Medulla oblongata (tissue), 1 donor: ENCODE data around the gene PTPRG.

Experiments used
- DNase-seq: peaks from one replicate; pipeline ENCODE4 v3.0.0-alpha.2; 2015; ENCODE audit errors: extremely low spot score

Gene PTPRG

GRCh38 chr3:61926923-61927322 lies 365.6 kb downstream of the PTPRG start:
- no peak for DNase-seq

DNA sequence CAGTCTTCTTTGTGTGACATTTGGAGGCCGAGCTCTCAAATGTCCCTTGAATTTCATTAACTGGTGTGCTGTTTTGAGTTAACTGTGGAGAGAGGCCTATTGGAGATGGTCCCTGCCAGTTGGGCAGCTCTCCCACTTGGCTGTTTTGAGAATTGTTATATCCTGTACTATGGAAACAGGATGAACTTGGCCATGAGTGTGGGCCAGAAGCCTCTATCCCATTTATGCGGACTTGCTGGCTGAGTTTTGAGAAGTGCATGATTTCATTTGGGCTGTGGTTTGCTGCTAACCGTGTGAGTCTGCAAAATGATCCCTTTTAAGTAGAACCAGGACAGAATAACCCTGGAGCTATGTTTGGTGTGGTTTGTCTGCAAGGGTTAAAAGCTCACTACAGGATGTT lies 366.0 kb downstream of the PTPRG start:
- DNase-seq: peak; percentile 74

DNA sequence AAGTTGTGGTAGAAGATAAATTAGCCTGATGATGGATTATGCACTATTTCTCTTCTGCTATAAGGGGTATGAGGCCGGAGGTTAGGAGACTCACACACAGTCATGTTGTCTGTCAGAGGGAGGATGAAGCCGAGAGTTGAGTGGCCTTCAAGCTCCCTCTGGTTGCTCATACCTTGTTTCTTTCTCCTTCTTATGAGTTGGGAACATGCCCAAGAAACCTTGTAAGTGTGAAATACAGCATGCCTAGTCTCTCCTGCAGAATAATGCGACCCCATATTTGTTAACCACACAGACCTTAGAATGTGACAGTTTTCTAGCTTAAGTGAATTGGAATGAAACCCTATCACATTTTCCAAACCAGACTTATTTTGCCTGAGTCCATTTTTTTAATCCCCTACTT lies 366.7 kb downstream of the PTPRG start:
- peak; percentile 28 for DNase-seq

DNA sequence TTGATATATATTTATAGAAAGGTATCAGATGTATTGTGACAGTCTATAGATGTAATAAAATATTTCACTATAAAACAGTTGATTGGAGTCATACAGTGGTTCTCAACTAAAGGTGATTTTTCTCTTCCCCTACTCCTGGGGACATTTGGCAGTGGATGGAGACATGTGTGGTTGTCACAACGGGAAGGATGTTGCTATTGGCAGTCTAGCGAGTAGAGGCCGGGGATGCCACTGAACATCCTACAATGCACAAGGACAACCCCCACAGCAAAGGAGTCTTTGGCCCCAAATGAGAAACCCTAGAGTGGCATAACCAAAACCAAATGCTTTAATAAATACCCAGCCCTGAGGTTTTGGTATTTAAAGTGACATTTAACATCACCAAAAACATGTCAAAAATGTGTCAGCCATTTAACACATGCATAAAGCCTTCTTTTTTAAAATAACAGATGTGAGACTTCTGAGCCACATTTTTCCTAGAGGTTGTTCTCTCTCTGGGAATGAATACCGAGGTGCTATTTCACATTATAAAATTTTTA lies 367.5 kb downstream of the PTPRG start:
- DNase-seq: no peak

DNA sequence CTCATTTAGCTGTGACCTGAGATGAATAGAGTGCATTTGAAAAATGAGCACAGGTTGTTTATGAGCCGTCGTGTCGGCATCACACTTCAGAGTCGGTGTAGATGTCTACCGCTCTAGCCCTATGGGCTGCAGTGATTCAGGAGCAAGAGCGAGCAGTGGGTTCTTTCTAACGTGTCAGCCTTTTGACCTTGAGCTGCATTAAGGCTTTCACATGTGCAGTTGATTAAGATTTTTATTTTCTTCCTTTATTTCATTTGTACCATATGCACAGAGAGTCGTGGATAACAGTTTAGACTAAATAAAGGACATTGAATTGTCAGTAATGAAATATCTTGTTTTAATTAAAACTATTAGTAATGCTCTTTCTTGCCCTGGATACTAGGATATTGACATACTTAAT lies 368.2 kb downstream of the PTPRG start:
- DNase-seq: no peak

- no peak for DNase-seq
Measured at GRCh38 chr3:61932499-61932898, 371.1 kb downstream of the PTPRG start.

- DNase-seq: no peak
Measured at GRCh38 chr3:61933798-61934504, 372.6 kb downstream of the PTPRG start.

- DNase-seq: no peak
Measured at GRCh38 chr3:61934505-61934871, 373.1 kb downstream of the PTPRG start.

GRCh38 chr3:61935814-61936213 lies 374.4 kb downstream of the PTPRG start:
- DNase-seq: no peak

DNA sequence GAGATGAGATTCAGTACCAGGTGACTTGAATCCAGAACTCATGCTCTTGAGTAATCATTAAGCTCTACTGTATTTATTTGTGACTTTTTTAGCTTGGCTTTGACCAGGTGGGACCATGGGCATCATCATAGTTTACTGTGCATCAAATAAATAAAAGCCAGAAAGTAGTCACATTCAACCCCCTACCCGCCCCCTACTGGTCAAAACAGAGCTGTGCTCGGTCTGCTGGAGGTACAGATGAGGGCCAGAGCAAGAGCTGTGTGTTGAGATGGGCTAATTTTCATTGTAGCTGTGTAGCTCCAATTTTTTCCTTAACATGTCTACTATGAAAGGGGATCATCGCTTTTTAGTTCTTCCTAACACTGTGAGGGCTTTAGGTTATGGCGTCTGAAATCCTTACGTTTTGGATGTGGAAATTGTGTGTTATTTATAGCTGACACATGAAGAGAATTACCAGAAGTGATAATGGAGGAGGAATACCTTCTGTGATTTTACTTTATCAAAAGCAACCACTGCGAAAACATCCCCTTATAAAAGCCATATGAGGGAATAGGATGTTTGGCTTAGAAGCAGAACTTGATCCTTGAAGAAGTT lies 375.1 kb downstream of the PTPRG start:
- no peak for DNase-seq

- no peak for DNase-seq
Measured at GRCh38 chr3:61937477-61937876, 376.1 kb downstream of the PTPRG start.

GRCh38 chr3:61938878-61939549 lies 377.6 kb downstream of the PTPRG start:
- DNase-seq: no peak

GRCh38 chr3:61940236-61940635 lies 378.9 kb downstream of the PTPRG start:
- DNase-seq: no peak

DNA sequence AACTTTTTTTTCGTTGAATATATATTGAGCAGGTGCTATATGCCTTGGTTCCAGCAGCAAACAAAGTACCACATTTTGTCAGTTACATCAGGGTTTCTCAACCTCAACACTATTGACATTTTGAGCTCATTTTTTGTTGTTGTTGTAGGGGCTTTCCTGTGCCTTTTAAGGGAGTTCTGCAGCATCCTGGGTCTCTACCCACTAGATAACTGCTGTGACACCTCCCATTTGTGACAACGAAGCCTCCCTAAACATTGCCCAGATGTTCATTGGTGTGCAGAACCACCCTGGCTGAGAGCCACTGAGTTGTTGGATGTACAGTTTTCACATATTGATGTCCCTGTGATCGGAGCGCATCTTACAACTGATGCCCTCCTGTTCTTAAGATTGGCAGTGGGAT lies 382.6 kb downstream of the PTPRG start:
- DNase-seq: no peak

GRCh38 chr3:61944726-61945125 lies 383.4 kb downstream of the PTPRG start:
- DNase-seq: no peak

DNA sequence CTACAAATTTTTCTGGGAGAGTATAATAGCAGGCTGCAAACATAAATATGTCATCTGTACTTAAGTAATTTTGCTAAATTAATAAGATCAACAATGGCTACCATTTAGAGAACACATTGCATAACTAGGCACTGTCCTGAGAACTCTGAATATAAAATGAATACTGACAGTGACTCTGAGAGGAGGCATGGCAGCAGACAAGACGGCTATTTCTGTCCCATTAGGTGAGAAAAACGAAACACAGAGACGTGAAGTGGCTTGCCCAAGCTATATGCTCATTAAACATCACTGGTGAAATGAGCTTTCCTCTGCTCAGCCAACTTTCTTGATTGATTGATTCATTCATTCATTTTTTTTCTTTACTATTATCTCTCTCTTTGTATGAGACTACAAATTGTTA lies 384.3 kb downstream of the PTPRG start:
- no peak for DNase-seq

DNA sequence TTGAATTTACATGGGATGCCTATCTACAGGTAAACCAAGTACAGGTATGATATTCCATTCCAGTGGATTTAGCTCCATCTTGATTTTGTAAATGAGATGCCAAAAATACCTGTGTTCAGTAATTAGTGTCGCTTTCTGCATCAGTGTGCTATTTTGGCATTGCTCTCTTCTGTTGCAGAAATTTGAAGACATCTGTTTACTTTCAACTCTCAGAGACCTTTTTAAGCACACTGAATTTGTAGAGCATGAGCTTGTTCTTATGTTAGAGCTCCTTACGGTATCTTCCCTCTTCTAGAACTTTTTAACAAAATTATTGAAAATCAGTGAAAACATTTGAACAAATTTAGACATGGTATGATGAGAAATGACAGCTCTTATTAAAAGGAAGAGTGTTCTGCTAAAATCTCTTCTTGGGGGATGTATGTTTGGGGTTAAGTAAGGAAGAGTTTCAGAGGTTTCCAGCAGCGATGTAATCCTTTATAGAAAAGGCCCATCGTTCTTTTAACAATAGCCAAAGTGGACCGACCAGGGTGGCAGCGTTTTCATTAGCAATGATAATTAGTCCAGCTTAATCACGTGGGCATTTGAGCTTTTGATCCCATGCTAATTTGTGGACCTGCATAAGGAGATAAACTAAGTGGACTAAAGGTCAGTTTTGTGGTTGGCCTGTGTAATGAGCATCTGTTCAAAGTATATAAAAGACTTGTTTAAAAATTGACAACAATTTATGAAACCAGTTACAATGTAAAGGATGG lies 385.4 kb downstream of the PTPRG start:
- DNase-seq: no peak

DNA sequence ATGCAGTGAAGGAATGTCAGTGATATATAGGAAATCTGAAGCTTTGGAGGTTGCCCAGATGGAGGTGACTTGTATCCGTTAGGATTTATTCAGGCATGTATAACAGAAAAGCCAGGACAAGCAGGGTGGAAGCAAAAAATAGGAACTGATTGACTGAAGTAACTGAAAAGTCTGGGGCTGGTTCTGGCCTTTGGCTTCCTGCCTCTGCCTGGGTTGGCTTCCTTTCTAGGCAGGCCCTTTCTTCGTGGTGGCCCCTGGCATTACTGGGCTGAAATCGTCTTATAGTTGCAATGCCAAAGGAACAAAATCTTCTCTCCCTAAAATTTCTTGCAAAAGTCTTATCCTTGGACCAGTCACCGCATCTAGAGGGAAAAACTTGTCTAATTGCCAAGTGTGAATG lies 386.1 kb downstream of the PTPRG start:
- peak; percentile 62 for DNase-seq

- peak; percentile 27 for DNase-seq
Measured at GRCh38 chr3:61948699-61949305, 387.4 kb downstream of the PTPRG start.

- DNase-seq: no peak
Measured at GRCh38 chr3:61954097-61954540, 392.7 kb downstream of the PTPRG start.

GRCh38 chr3:61955483-61955882 lies 394.1 kb downstream of the PTPRG start:
- no peak for DNase-seq

- no peak for DNase-seq
Measured at GRCh38 chr3:61956236-61956635, 394.9 kb downstream of the PTPRG start.
